GM12892 (cell line): ENCODE measurements around the gene NF1.

Experiments used
- POLR2A ChIP-seq: IDR thresholded peaks from 2 replicates; pipeline ENCODE4 v1.6.1; 2011; ENCODE audit warnings: low read depth, low read length, control low read depth
- POLR2AphosphoS5 ChIP-seq: IDR thresholded peaks from 2 replicates; pipeline ENCODE4 v1.6.1; 2011; ENCODE audit warnings: low read depth, low read length, control low read depth

DNA sequence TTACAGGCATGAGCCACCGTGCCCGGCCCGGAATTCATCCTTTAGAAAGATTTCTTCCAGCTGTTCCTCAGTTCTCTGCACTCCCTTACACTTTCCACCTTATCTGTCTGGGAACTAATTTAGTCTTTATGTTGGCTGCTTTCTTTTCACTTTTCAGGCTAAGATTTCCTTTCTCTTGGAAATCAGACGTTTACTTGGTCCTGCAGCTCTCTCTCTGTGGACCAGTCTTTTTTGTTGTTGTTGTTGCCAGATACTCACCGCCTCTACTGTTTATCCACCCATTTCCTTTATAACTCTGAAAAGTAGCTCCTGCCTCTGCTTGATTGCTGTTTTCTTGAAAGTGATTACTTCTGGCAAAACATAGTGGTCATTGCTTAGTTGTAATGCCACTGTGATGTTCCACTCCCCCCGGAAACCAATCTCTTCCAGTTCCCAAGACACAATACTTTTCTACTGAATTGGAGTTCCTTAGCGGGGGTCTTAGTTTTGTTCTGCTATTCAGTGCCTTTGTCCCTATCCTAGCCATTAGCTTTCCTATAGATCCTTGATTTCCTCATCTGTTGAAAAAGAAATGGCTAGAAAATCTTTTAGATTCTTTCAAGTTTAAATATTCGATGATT lies 6.2 kb downstream of the NF1 start:
- TF ChIP-seq POLR2AphosphoS5 (no peak), POLR2A (no peak)
